GM12872 (cell line): ENCODE data around the gene PRMT5.

Experiments
- CTCF ChIP-seq: IDR thresholded peaks from 3 replicates; pipeline ENCODE4 v1.5.1; 2011; ENCODE audit warnings: low read depth, mild to moderate bottlenecking, low read length, moderate library complexity; ENCODE audit not compliant: insufficient read depth

PRMT5 gene

GRCh38 chr14:22892488-22892887, 36.7 kb downstream of the PRMT5 start:
- no peak for TF ChIP-seq CTCF

- no peak for TF ChIP-seq CTCF
These were observed 38.8 kb downstream of the PRMT5 start for GRCh38 chr14:22890416-22890815.

GRCh38 chr14:22888662-22889061, 40.5 kb downstream of the PRMT5 start:
- no peak for TF ChIP-seq CTCF

- TF ChIP-seq CTCF, result no peak
These were observed 41.2 kb downstream of the PRMT5 start for GRCh38 chr14:22887990-22888378.

GRCh38 chr14:22887260-22887989, 41.8 kb downstream of the PRMT5 start:
- no peak for TF ChIP-seq CTCF

- peak; percentile 42; the same call in 2 of the 3 replicates for TF ChIP-seq CTCF
These were observed 42.5 kb downstream of the PRMT5 start for GRCh38 chr14:22886500-22887259.

GRCh38 chr14:22885975-22886374, 43.2 kb downstream of the PRMT5 start:
- TF ChIP-seq CTCF, result no peak
